Endodermal cell (in vitro differentiated cells): ENCODE results near the gene SYPL2. TPM values are rescaled to one million over a fixed set of nuclear protein-coding genes. Genes with fewer than 3 reads are reported as not detected.

Experiments used
- DNase-seq: peaks from one replicate; pipeline ENCODE4 v3.0.0-alpha.2; 2017
- H3K27ac ChIP-seq: 2 replicates; pipeline ENCODE4 v1.5.1; 2013; ENCODE audit warnings: mild to moderate bottlenecking, low read depth, low read length, moderate library complexity
- H3K27me3 ChIP-seq: 2 replicates; pipeline ENCODE4 v1.6.1; 2013; ENCODE audit warnings: mild to moderate bottlenecking, low read length, moderate library complexity; ENCODE audit not compliant: insufficient read depth, control insufficient read depth, poor library complexity, severe bottlenecking
- H3K36me3 ChIP-seq: 2 replicates; pipeline ENCODE4 v1.7.0; 2013; ENCODE audit warnings: mild to moderate bottlenecking, low read length, moderate library complexity; ENCODE audit not compliant: control insufficient read depth, insufficient read depth
- H3K4me1 ChIP-seq: one replicate; pipeline ENCODE4 v1.7.0; 2013; ENCODE audit warnings: low read length; ENCODE audit not compliant: control insufficient read depth, insufficient read depth
- H3K4me3 ChIP-seq: 2 replicates; pipeline ENCODE4 v1.5.1; 2013; ENCODE audit warnings: mild to moderate bottlenecking, low read length, moderate library complexity
- H3K9ac ChIP-seq: 2 replicates; pipeline ENCODE4 v1.6.1; 2013; ENCODE audit warnings: mild to moderate bottlenecking, low read length, moderate library complexity; ENCODE audit not compliant: poor library complexity, severe bottlenecking; ENCODE audit errors: extremely low read depth
- H3K9me3 ChIP-seq: 2 replicates; pipeline ENCODE4 v1.6.1; 2013; ENCODE audit warnings: mild to moderate bottlenecking, low read length, moderate library complexity; ENCODE audit not compliant: control insufficient read depth
- H3K27ac Mint-ChIP-seq: 2 replicates; pipeline ENCODE4 v1.8.0; 2020; ENCODE audit warnings: mixed read lengths
- H3K27me3 Mint-ChIP-seq: 2 replicates; pipeline ENCODE4 v1.8.0; 2021; ENCODE audit warnings: mild to moderate bottlenecking, mixed read lengths; ENCODE audit not compliant: insufficient read depth
- H3K36me3 Mint-ChIP-seq: 2 replicates; pipeline ENCODE4 v1.8.0; 2020; ENCODE audit warnings: low read depth, mixed read lengths
- H3K4me1 Mint-ChIP-seq: 2 replicates; pipeline ENCODE4 v1.8.0; 2020; ENCODE audit warnings: mixed read lengths
- H3K4me3 Mint-ChIP-seq: 2 replicates; pipeline ENCODE4 v1.8.0; 2020; ENCODE audit warnings: mild to moderate bottlenecking, moderate library complexity, mixed read lengths
- H3K9me3 Mint-ChIP-seq: 2 replicates; pipeline ENCODE4 v1.8.0; 2020; ENCODE audit warnings: mild to moderate bottlenecking, mixed read lengths
- WGBS, 2 experiments: methylation state at CpG; one replicate each; pipeline versions ENCODE4 v1.1.5 to v1.1.7; 2013; ENCODE audit warnings: missing lambda C conversion rate in 2 of 2, mixed read lengths in 1 of 2; ENCODE audit not compliant: insufficient coverage in 1 of 2, insufficient read length in 1 of 2; 5-methylcytosine and 5-hydroxymethylcytosine counted together
- total RNA-seq, 2 donors: library from RNA; stranded (reverse); fragmentation: NEBNext Ultra II Directional in 1 of 2; extraction: Animal tissue kit (Norgen Biotek cat#: 25700) in 1 of 2; gene quantifications; 2 replicates in 1 of 2; 3 replicates in 1 of 2; pipeline ENCODE4 v1.2.1, GENCODE V29; 2021
- TF ChIP-seq, protein P1 (sequence below): fragments of 200-600 bp; sonication (generic); conservative IDR thresholded peaks from 2 replicates; pipeline ENCODE4 v1.5.0; 2021; ENCODE audit warnings: antibody characterized with exemption, mild to moderate bottlenecking

The SYPL2 gene
- total RNA-seq, 2 donors from 2014 or later, result 0.64 TPM; not detected in 1

GRCh38 chr1:109447524-109447923 is 18.8 kb upstream of the SYPL2 start:
- Histone ChIP-seq H3K9me3 (no peaks in the 10 kb centered on the region), H3K9ac (no peak overlapping the region), H3K4me1 (no peaks in the 10 kb centered on the region), H3K36me3 (no peaks in the 10 kb centered on the region), H3K27ac (no peak overlapping the region), H3K4me3 (no peak overlapping the region), H3K27me3 (peaks cover 19% of the 10 kb centered on the region)
- 89 to 92% methylated on average over 4 of the region's 4 CpGs for WGBS, 2 experiments
- Mint-ChIP-seq H3K4me3 (no peak overlapping the region), H3K27me3 (peaks cover 18% of the 10 kb centered on the region), H3K9me3 (peaks cover 5% of the 10 kb centered on the region), H3K36me3 (no peaks in the 10 kb centered on the region), H3K4me1 (peaks cover 9% of the 10 kb centered on the region), H3K27ac (no peak overlapping the region)
- TF ChIP-seq, protein P1, sequence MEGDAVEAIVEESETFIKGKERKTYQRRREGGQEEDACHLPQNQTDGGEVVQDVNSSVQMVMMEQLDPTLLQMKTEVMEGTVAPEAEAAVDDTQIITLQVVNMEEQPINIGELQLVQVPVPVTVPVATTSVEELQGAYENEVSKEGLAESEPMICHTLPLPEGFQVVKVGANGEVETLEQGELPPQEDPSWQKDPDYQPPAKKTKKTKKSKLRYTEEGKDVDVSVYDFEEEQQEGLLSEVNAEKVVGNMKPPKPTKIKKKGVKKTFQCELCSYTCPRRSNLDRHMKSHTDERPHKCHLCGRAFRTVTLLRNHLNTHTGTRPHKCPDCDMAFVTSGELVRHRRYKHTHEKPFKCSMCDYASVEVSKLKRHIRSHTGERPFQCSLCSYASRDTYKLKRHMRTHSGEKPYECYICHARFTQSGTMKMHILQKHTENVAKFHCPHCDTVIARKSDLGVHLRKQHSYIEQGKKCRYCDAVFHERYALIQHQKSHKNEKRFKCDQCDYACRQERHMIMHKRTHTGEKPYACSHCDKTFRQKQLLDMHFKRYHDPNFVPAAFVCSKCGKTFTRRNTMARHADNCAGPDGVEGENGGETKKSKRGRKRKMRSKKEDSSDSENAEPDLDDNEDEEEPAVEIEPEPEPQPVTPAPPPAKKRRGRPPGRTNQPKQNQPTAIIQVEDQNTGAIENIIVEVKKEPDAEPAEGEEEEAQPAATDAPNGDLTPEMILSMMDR, result no peak
- no peak for DNase-seq

DNA sequence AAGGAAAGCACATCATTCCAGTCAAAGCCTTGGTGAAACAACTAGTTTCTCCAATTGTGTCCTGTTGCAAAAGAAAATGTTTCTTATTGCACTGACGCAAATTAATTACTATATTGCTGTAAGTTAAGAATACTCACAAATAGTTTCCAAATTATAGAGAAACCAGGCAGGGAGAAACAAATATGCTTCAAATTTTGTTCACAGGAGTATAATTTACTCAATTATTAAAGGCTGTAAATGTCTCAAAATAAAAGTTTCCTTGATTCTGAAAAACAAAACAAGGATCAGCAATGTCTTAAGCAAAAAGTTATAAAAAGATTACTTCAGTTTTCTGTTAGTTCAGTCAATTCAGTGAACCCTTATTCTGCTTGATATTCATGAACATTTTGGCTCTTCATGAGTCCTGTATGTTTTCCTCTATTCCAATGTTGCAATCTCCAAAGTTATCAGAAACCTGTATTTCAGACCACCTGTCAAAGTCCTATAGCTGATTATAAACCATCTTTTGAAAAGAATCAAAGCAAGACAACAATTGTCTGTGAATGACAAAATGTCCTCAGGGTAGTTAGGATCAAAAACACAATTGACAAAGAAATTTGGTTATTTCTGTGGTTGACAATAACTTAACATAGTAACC is 11.7 kb upstream of the SYPL2 start:
- H3K9me3 ChIP-seq, result peaks cover 24% of the 10 kb centered on the region
- H3K36me3 ChIP-seq, result no peaks in the 10 kb centered on the region
- Mint-ChIP-seq H3K9me3 (peaks cover 37% of the 10 kb centered on the region), H3K27me3 (peaks cover 21% of the 10 kb centered on the region), H3K4me1 (no peaks in the 10 kb centered on the region), H3K36me3 (no peaks in the 10 kb centered on the region), H3K4me3 (no peak overlapping the region), H3K27ac (no peak overlapping the region)
- no peaks in the 10 kb centered on the region for H3K4me1 ChIP-seq
- no peak overlapping the region for H3K4me3 ChIP-seq
- WGBS, 2 experiments, result 100% methylated on average over 1 of the region's 1 CpG; no CpG with 5 or more reads in 1 of the 2 experiments
- no peak overlapping the region for H3K27ac ChIP-seq
- peaks cover 9% of the 10 kb centered on the region for H3K27me3 ChIP-seq
- H3K9ac ChIP-seq, result no peak overlapping the region
- TF ChIP-seq, protein P1, result no peak
- DNase-seq, result no peak

- DNase-seq, result no peak
- Histone ChIP-seq H3K27me3 (peaks cover 8% of the 10 kb centered on the region), H3K4me1 (no peaks in the 10 kb centered on the region), H3K4me3 (no peak overlapping the region), H3K9me3 (peaks cover 24% of the 10 kb centered on the region), H3K27ac (no peak overlapping the region), H3K36me3 (no peaks in the 10 kb centered on the region), H3K9ac (no peak overlapping the region)
- TF ChIP-seq, protein P1, result no peak
- no peak overlapping the region for H3K4me3 Mint-ChIP-seq
- H3K27ac Mint-ChIP-seq, result no peak overlapping the region
- H3K27me3 Mint-ChIP-seq, result peaks cover 33% of the 10 kb centered on the region
- WGBS, 2 experiments, result 88 to 91% methylated on average over 3 to 4 of the region's 4 CpGs
- no peaks in the 10 kb centered on the region for H3K36me3 Mint-ChIP-seq
- no peaks in the 10 kb centered on the region for H3K4me1 Mint-ChIP-seq
- peaks cover 32% of the 10 kb centered on the region for H3K9me3 Mint-ChIP-seq
Measured at GRCh38 chr1:109457819-109458218, 8.5 kb upstream of the SYPL2 start.
